GM19463 (cell line): ENCODE results near the gene SLC35D1.
"Not testable (repeated sequence)": the region's sequence is repeated elsewhere in the genome, so short reads cannot be mapped to it uniquely, and the experiment has no call there.

Experiments used
- ATAC-seq: cut with Tn5 transposase; IDR thresholded peaks from one replicate; pipeline ENCODE4 v1.9.1; 2021; ENCODE audit warnings: mild to moderate bottlenecking, moderate library complexity; ENCODE audit not compliant: unreplicated experiment

SLC35D1 gene

GRCh38 chr1:66993076-66993475 lies 60.9 kb downstream of the SLC35D1 start:
- no peak for ATAC-seq

GRCh38 chr1:66985835-66986234 lies 68.1 kb downstream of the SLC35D1 start:
- no peak for ATAC-seq

GRCh38 chr1:66984491-66984890 lies 69.5 kb downstream of the SLC35D1 start:
- ATAC-seq = peak; percentile 71

- peak; percentile 66 for ATAC-seq
These were observed 71.2 kb downstream of the SLC35D1 start for GRCh38 chr1:66982561-66983260.

GRCh38 chr1:66981679-66982078 lies 72.3 kb downstream of the SLC35D1 start:
- ATAC-seq = no peak

GRCh38 chr1:66980745-66981367 lies 73.1 kb downstream of the SLC35D1 start:
- ATAC-seq = no peak

- ATAC-seq = not testable (repeated sequence)
These were observed 74.3 kb downstream of the SLC35D1 start for GRCh38 chr1:66979621-66980020.

GRCh38 chr1:66978201-66978600 lies 75.7 kb downstream of the SLC35D1 start:
- no peak for ATAC-seq

GRCh38 chr1:66968574-66968973 lies 85.4 kb downstream of the SLC35D1 start:
- no peak for ATAC-seq

GRCh38 chr1:66966188-66966873 lies 87.6 kb downstream of the SLC35D1 start:
- ATAC-seq = not testable (repeated sequence)

GRCh38 chr1:66957938-66958337 lies 96.0 kb downstream of the SLC35D1 start:
- ATAC-seq = no peak

- peak; percentile 85 for ATAC-seq
These were observed 99.7 kb downstream of the SLC35D1 start for GRCh38 chr1:66954208-66954607.

- no peak for ATAC-seq
These were observed 102.4 kb downstream of the SLC35D1 start for GRCh38 chr1:66951513-66951912.
